KMS-11 (cell line): ENCODE measurements around the gene PPY.
"Not testable (repeated sequence)": the region's sequence is repeated elsewhere in the genome, so short reads cannot be mapped to it uniquely, and the experiment has no call there.

Experiments
- H2AFZ ChIP-seq: fragments of 200-600 bp; sonication (generic); 2 replicates; pipeline ENCODE4 v1.6.1; 2016; ENCODE audit warnings: antibody characterized with exemption, mixed run types, low read depth
- H3K27ac ChIP-seq: fragments of 200-600 bp; sonication (generic); 2 replicates; pipeline ENCODE4 v1.6.1; 2016; ENCODE audit warnings: mild to moderate bottlenecking, mixed run types
- H3K27me3 ChIP-seq: fragments of 200-600 bp; sonication (generic); 2 replicates; pipeline ENCODE4 v1.6.1; 2017; ENCODE audit warnings: mild to moderate bottlenecking, low read depth, mixed run types, moderate library complexity; ENCODE audit not compliant: insufficient read depth
- H3K36me3 ChIP-seq: fragments of 200-600 bp; sonication (generic); 2 replicates; pipeline ENCODE4 v1.6.1; 2017; ENCODE audit warnings: mild to moderate bottlenecking, mixed run types; ENCODE audit not compliant: insufficient read depth
- H3K4me1 ChIP-seq: fragments of 200-600 bp; sonication (generic); 2 replicates; pipeline ENCODE4 v1.6.1; 2016; ENCODE audit warnings: mild to moderate bottlenecking, low read depth, mixed run types; ENCODE audit not compliant: poor library complexity, severe bottlenecking
- H3K4me2 ChIP-seq: fragments of 200-600 bp; sonication (generic); 2 replicates; pipeline ENCODE4 v1.7.0; 2016; ENCODE audit warnings: mild to moderate bottlenecking, mixed run types
- H3K4me3 ChIP-seq: fragments of 200-600 bp; sonication (generic); IDR thresholded peaks from 2 replicates; pipeline ENCODE4 v1.6.1; 2017; ENCODE audit warnings: low read depth, low read length, mixed read lengths; ENCODE audit not compliant: insufficient read depth
- H3K79me2 ChIP-seq: fragments of 200-600 bp; sonication (generic); 2 replicates; pipeline ENCODE4 v1.6.1; 2016; ENCODE audit warnings: low read depth, mixed run types; ENCODE audit not compliant: insufficient read depth
- H3K9ac ChIP-seq: fragments of 200-600 bp; sonication (generic); 2 replicates; pipeline ENCODE4 v1.6.1; 2016; ENCODE audit warnings: mild to moderate bottlenecking, mixed run types
- H4K20me1 ChIP-seq: fragments of 200-600 bp; sonication (generic); 2 replicates; pipeline ENCODE4 v1.6.1; 2016; ENCODE audit warnings: mild to moderate bottlenecking, mixed run types; ENCODE audit not compliant: insufficient read depth
- TF ChIP-seq, protein P1 (sequence below): fragments of 200-600 bp; sonication (generic); conservative IDR thresholded peaks from 2 replicates; pipeline ENCODE4 v1.6.1; 2017; ENCODE audit warnings: low read depth, mild to moderate bottlenecking, antibody characterized with exemption, low read length, moderate library complexity, mixed read lengths

Gene PPY

DNA sequence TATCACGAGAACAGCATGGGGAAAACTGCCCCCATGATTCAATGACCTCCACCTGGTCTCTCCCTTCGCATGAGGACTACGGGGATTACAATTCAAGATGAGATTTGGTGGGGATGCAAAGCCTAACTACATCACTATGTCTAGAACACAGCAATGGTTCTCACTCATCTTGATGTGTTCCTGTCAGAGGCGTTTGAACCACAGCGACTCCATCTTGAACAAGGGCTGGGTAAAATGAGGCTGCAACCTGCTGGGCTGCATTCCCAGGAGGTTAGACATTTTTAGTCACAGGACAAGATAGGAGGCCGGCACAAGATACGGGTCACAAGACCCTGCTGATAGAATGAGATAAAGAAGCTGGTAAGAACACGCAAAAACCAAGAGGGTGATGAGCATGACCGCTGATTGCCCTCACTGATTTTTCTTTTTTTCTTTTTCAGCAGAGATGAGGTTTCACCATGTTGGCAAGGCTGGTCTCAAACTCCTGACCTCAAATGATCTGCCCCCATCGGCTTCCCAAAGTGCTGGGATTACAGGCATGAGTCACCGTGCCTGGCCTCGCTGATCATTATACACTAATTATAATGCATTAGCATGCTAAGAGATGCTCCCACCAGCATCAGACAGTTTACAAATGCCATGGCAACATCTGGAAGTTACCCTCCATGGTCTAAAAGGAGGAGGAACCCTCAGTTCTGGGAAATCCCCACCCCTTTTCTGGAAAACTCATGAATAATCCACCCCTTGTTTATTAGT lies 3.0 kb upstream of the PPY start:
- no peaks in the 10 kb centered on the region for H3K27me3 ChIP-seq
- H3K4me2 ChIP-seq: no peak overlapping the region
- H2AFZ ChIP-seq: no peak overlapping the region
- TF ChIP-seq, protein P1, sequence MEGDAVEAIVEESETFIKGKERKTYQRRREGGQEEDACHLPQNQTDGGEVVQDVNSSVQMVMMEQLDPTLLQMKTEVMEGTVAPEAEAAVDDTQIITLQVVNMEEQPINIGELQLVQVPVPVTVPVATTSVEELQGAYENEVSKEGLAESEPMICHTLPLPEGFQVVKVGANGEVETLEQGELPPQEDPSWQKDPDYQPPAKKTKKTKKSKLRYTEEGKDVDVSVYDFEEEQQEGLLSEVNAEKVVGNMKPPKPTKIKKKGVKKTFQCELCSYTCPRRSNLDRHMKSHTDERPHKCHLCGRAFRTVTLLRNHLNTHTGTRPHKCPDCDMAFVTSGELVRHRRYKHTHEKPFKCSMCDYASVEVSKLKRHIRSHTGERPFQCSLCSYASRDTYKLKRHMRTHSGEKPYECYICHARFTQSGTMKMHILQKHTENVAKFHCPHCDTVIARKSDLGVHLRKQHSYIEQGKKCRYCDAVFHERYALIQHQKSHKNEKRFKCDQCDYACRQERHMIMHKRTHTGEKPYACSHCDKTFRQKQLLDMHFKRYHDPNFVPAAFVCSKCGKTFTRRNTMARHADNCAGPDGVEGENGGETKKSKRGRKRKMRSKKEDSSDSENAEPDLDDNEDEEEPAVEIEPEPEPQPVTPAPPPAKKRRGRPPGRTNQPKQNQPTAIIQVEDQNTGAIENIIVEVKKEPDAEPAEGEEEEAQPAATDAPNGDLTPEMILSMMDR: no peak
- no peaks in the 10 kb centered on the region for H3K79me2 ChIP-seq
- peaks cover 4% of the 10 kb centered on the region for H3K4me1 ChIP-seq
- H3K4me3 ChIP-seq: no peak overlapping the region
- no peak overlapping the region for H3K27ac ChIP-seq
- H3K9ac ChIP-seq: no peak overlapping the region
- H4K20me1 ChIP-seq: no peaks in the 10 kb centered on the region
- H3K36me3 ChIP-seq: no peaks in the 10 kb centered on the region

- Histone ChIP-seq H3K4me1 (peaks cover 4% of the 10 kb centered on the region), H3K27me3 (peaks cover 8% of the 10 kb centered on the region; the same call in 1 of the 2 replicates), H4K20me1 (no peaks in the 10 kb centered on the region), H2AFZ (no peak overlapping the region), H3K4me3 (no peak overlapping the region), H3K27ac (no peak overlapping the region), H3K36me3 (no peaks in the 10 kb centered on the region), H3K79me2 (no peaks in the 10 kb centered on the region), H3K9ac (no peak overlapping the region), H3K4me2 (no peak overlapping the region)
- TF ChIP-seq, protein P1: peak; percentile 75
These were observed 1.6 kb downstream of the PPY start for GRCh38 chr17:43940630-43941029.

DNA sequence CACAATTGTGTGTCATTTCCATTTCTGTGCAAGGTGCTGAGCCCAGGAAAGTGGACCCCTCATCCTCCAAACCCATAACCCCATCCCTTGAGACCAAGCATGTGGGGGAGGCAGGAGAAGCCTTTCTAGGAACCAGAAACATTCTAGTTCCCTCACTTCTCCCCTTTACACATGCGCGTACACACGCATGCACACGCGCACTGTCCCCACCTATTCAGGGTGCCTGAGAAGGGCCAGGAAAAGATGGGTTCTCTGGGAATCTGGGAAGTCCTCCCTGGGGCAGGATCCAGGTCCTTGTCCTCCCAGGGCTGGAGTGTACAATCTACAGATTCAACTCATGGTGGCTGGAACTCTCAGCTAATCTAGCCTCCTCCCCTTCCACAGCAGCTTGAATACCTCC lies 2.4 kb downstream of the PPY start:
- no peak overlapping the region for H3K27ac ChIP-seq
- H3K4me1 ChIP-seq: peaks cover 4% of the 10 kb centered on the region
- no peak overlapping the region for H3K9ac ChIP-seq
- no peak overlapping the region for H3K4me2 ChIP-seq
- TF ChIP-seq, protein P1: no peak
- H4K20me1 ChIP-seq: no peaks in the 10 kb centered on the region
- H3K36me3 ChIP-seq: no peaks in the 10 kb centered on the region
- no peak overlapping the region for H3K4me3 ChIP-seq
- H3K79me2 ChIP-seq: no peaks in the 10 kb centered on the region
- H2AFZ ChIP-seq: no peak overlapping the region
- H3K27me3 ChIP-seq: peaks cover 8% of the 10 kb centered on the region; the same call in 1 of the 2 replicates

- H3K4me1 ChIP-seq, H3K4me3 ChIP-seq, H4K20me1 ChIP-seq, H3K9ac ChIP-seq, H3K27ac ChIP-seq, H2AFZ ChIP-seq, H3K27me3 ChIP-seq, H3K79me2 ChIP-seq, H3K4me2 ChIP-seq, H3K36me3 ChIP-seq: not testable (repeated sequence)
These were observed 2.8 kb downstream of the PPY start for GRCh38 chr17:43939452-43939851.

DNA sequence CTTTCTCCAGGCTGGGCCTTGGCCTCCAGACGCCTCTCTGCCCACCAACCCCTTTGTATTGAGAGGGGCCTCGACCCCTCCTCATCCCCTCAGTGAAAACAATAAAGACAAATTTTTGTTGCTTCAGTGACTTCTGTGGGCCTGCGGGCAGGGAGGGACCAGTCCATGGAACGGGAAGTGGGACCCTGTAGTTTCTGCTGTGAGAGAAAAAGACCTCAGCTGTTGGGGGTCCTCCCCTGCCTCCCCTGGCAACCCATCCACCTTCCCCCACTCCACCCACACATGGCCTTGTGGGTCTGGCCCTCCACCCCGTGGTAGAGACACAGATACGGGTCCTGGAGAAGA lies 3.5 kb downstream of the PPY start:
- Histone ChIP-seq H3K4me2 (no peak overlapping the region), H3K36me3 (no peaks in the 10 kb centered on the region), H3K79me2 (no peaks in the 10 kb centered on the region), H2AFZ (no peak overlapping the region), H3K4me1 (peaks cover 2% of the 10 kb centered on the region), H3K4me3 (no peak overlapping the region), H3K27me3 (peaks cover 8% of the 10 kb centered on the region; the same call in 1 of the 2 replicates), H4K20me1 (no peaks in the 10 kb centered on the region), H3K27ac (no peak overlapping the region), H3K9ac (no peak overlapping the region)
- TF ChIP-seq, protein P1: no peak; the same call in 1 of the 2 replicates
